Neural cell (in vitro differentiated cells): Measurements from ENCODE around the gene PDE1A.

Source experiments
- CTCF ChIP-seq: fragments of 450-650 bp; IDR thresholded peaks from 2 replicates; pipeline ENCODE4 v1.5.1; 2014; ENCODE audit warnings: antibody characterized with exemption, mild to moderate bottlenecking, moderate library complexity; ENCODE audit not compliant: poor library complexity, severe bottlenecking
- EP300 ChIP-seq: fragments of 450-650 bp; conservative IDR thresholded peaks from 2 replicates; pipeline ENCODE4 v1.6.1; 2014; ENCODE audit warnings: antibody characterized with exemption, mild to moderate bottlenecking, moderate library complexity; ENCODE audit not compliant: poor library complexity, severe bottlenecking
- EZH2 ChIP-seq: fragments of 200-600, 300-800 bp; shearing (Covaris generic), sonication (generic); IDR thresholded peaks from 2 replicates; pipeline ENCODE4 v1.6.1; 2014; ENCODE audit warnings: antibody characterized with exemption, low read length, borderline replicate concordance, mild to moderate bottlenecking; ENCODE audit not compliant: insufficient read depth, poor library complexity, severe bottlenecking
- MXI1 ChIP-seq: fragments of 450-650 bp; conservative IDR thresholded peaks from 2 replicates; pipeline ENCODE4 v1.6.1; 2014; ENCODE audit warnings: antibody characterized with exemption, mild to moderate bottlenecking; ENCODE audit not compliant: poor library complexity, severe bottlenecking
- POLR2AphosphoS5 ChIP-seq: IDR thresholded peaks from 2 replicates; pipeline ENCODE4 v1.6.1; 2012
- RAD21 ChIP-seq: fragments of 450-650 bp; conservative IDR thresholded peaks from 2 replicates; pipeline ENCODE4 v1.6.1; 2014; ENCODE audit warnings: antibody characterized with exemption, mild to moderate bottlenecking, moderate library complexity
- SMC3 ChIP-seq: fragments of 450-650 bp; conservative IDR thresholded peaks from 2 replicates; pipeline ENCODE4 v1.6.1; 2014; ENCODE audit warnings: antibody characterized with exemption, mild to moderate bottlenecking, moderate library complexity; ENCODE audit not compliant: poor library complexity
- TAF1 ChIP-seq: IDR thresholded peaks from 2 replicates; pipeline ENCODE4 v1.6.1; 2012; ENCODE audit warnings: low read depth

GRCh38 chr2:182447863-182448262, 21.0 kb upstream of the PDE1A start:
- no peak for TF ChIP-seq CTCF
- TF ChIP-seq MXI1: no peak
- TF ChIP-seq RAD21: no peak
- TF ChIP-seq POLR2AphosphoS5: no peak
- no peak for TF ChIP-seq SMC3
- no peak for TF ChIP-seq EP300
- TF ChIP-seq EZH2: no peak
- no peak for TF ChIP-seq TAF1
